ENCODE measurements around the gene BTN2A1.
"Not testable (repeated sequence)": the region's sequence is repeated elsewhere in the genome, so short reads cannot be mapped to it uniquely, and the experiment has no call there.

The BTN2A1 gene

GRCh38 chr6:26507658-26508057 is 49.9 kb downstream of the BTN2A1 start:
- TF ChIP-seq CTCF (IDR thresholded peaks at IDR 0.05; ENCODE audit: low read depth, low read length, poor library complexity, severe bottlenecking) (no peak), EZH2phosphoT487 (IDR thresholded peaks at IDR 0.05; ENCODE audit: borderline replicate concordance, low read length) (no peak)
- H3K79me2 ChIP-seq (ENCODE audit: control insufficient read depth, low read length): no peaks in the 10 kb centered on the region

GRCh38 chr6:26511033-26511432 is 53.3 kb downstream of the BTN2A1 start:
- not testable (repeated sequence) for H3K9me2 ChIP-seq (replicated peaks; ENCODE audit: control insufficient read depth, low read length); H3K4me3 ChIP-seq (ENCODE audit: low read length); H4K20me1 ChIP-seq (ENCODE audit: control insufficient read depth, insufficient read depth, low read depth, low read length); H3K27ac ChIP-seq (ENCODE audit: low read depth, low read length); H3K4me2 ChIP-seq (ENCODE audit: low read length); H3K9me3 ChIP-seq (ENCODE audit: control insufficient read depth, insufficient read depth, low read length); H3K79me2 ChIP-seq (ENCODE audit: control insufficient read depth, low read length); H3K27me3 ChIP-seq (ENCODE audit: control insufficient read depth, low read length); H3F3A ChIP-seq (ENCODE audit: control insufficient read depth, insufficient read depth); H3K36me3 ChIP-seq (ENCODE audit: control insufficient read depth, low read length)
- H3K4me1 ChIP-seq (ENCODE audit: control insufficient read depth, low read length): peaks cover 11% of the 10 kb centered on the region

More at GRCh38 chr6:26507658-26508057, 49.9 kb downstream of the BTN2A1 start:
- Histone ChIP-seq H3K27ac (ENCODE audit: low read depth, low read length) (no peak overlapping the region), H3K4me2 (ENCODE audit: low read length) (no peak overlapping the region), H3K36me3 (ENCODE audit: control insufficient read depth, low read length) (no peaks in the 10 kb centered on the region), H3K9me2 (replicated peaks; ENCODE audit: control insufficient read depth, low read length) (no peaks in the 10 kb centered on the region), H3K4me3 (ENCODE audit: low read length) (no peak overlapping the region), H3K9me3 (ENCODE audit: control insufficient read depth, insufficient read depth, low read length) (no peaks in the 10 kb centered on the region), H3K27me3 (ENCODE audit: control insufficient read depth, low read length) (no peaks in the 10 kb centered on the region), H3K4me1 (ENCODE audit: control insufficient read depth, low read length) (peaks cover 17% of the 10 kb centered on the region), H3F3A (ENCODE audit: control insufficient read depth, insufficient read depth) (no peaks in the 10 kb centered on the region), H4K20me1 (ENCODE audit: control insufficient read depth, insufficient read depth, low read depth, low read length) (no peaks in the 10 kb centered on the region)

DNA sequence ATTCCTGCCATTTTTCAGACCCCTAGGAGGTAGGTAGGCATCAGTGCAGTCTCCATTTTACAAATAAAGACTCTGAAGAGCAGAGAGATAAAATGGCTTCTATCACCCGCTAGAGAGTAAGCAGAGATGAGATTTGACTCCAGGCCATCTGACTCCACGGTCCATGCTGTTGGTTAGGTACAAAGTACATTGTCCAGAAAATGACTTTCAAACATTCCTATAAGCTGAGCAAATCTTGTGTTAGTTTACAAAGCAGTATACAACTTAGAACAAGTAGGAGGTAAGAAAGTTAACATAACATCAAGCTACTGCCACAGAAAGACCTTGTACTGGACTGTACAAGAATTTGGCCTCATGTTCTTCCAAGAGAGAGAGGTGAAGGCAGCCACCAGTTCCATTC is 57.2 kb downstream of the BTN2A1 start:
- Histone ChIP-seq H3K4me1 (ENCODE audit: control insufficient read depth, low read length) (peaks cover 13% of the 10 kb centered on the region), H3K36me3 (ENCODE audit: control insufficient read depth, low read length) (no peaks in the 10 kb centered on the region), H3K9me3 (ENCODE audit: control insufficient read depth, insufficient read depth, low read length) (no peaks in the 10 kb centered on the region), H3K4me2 (ENCODE audit: low read length) (no peak overlapping the region), H3K4me3 (ENCODE audit: low read length) (no peak overlapping the region), H3F3A (ENCODE audit: control insufficient read depth, insufficient read depth) (peaks cover 3% of the 10 kb centered on the region; the same call in 1 of the 2 replicates), H4K20me1 (ENCODE audit: control insufficient read depth, insufficient read depth, low read depth, low read length) (no peaks in the 10 kb centered on the region), H3K27me3 (ENCODE audit: control insufficient read depth, low read length) (no peaks in the 10 kb centered on the region), H3K79me2 (ENCODE audit: control insufficient read depth, low read length) (no peaks in the 10 kb centered on the region), H3K27ac (ENCODE audit: low read depth, low read length) (no peak overlapping the region), H3K9me2 (replicated peaks; ENCODE audit: control insufficient read depth, low read length) (no peaks in the 10 kb centered on the region)
- no peak for TF ChIP-seq EZH2phosphoT487 (IDR thresholded peaks at IDR 0.05; ENCODE audit: borderline replicate concordance, low read length)
- no peak for TF ChIP-seq CTCF (IDR thresholded peaks at IDR 0.05; ENCODE audit: low read depth, low read length, poor library complexity, severe bottlenecking)

DNA sequence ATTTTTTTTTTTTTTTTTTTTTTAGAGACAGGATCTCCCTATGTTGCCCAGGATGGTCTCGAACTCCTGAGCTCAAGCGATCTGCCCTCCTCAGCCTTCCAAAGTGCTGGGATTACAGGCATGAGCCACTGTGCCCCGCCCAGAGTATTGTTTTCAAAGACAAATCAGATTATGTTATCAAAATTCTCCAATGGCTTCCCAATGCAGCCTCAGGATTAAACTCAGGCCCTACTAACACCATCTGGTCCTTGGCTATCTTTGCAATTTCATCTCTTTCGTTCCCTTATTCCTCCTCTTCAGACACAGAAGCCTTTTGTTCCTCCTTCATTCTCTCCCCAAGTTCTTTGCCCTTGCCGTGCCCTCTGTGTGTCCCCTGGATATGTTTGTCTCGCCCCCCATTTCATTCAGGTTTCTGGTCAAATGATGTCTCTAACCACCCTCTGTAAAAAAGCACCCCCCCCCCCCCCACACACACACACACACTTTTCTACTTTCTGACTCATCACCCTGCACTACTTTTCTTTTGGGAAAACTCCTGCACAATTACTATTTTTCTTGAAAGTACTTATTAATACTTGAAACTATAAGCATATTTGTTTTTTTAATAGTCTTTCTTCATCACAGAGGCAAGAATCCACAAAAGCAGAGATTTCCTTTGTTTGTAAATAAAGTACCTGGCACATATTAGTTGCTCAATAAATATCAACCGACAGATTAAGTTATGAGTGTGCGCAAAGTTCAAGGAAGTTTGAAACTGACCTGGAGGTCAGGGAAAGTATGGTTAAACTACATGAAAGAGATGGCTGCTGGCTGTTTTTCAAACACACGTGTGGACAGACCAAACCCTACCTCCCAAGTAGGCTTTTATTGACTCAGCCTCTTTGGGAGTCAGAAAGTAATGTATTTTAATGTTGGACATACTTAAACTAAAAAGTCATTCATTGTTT is 59.0 kb downstream of the BTN2A1 start:
- H3F3A ChIP-seq (ENCODE audit: control insufficient read depth, insufficient read depth): peaks cover 3% of the 10 kb centered on the region
- no peaks in the 10 kb centered on the region for H4K20me1 ChIP-seq (ENCODE audit: control insufficient read depth, insufficient read depth, low read depth, low read length)
- TF ChIP-seq EZH2phosphoT487 (IDR thresholded peaks at IDR 0.05; ENCODE audit: borderline replicate concordance, low read length) (no peak), CTCF (IDR thresholded peaks at IDR 0.05; ENCODE audit: low read depth, low read length, poor library complexity, severe bottlenecking) (no peak)
- H3K9me2 ChIP-seq (replicated peaks; ENCODE audit: control insufficient read depth, low read length): no peaks in the 10 kb centered on the region
- no peaks in the 10 kb centered on the region for H3K79me2 ChIP-seq (ENCODE audit: control insufficient read depth, low read length)
- no peak overlapping the region for H3K4me3 ChIP-seq (ENCODE audit: low read length)
- H3K27me3 ChIP-seq (ENCODE audit: control insufficient read depth, low read length): no peaks in the 10 kb centered on the region
- H3K4me2 ChIP-seq (ENCODE audit: low read length): no peak overlapping the region
- H3K4me1 ChIP-seq (ENCODE audit: control insufficient read depth, low read length): peaks cover 16% of the 10 kb centered on the region
- no peak overlapping the region for H3K27ac ChIP-seq (ENCODE audit: low read depth, low read length)
- H3K9me3 ChIP-seq (ENCODE audit: control insufficient read depth, insufficient read depth, low read length): no peaks in the 10 kb centered on the region
- H3K36me3 ChIP-seq (ENCODE audit: control insufficient read depth, low read length): 0 out of 2 replicates have a peak, but pooled peaks cover 3% of the 10 kb centered on the region

Measured in DOHH2 (cell line).